ENCODE measurements around the gene ATP9B. TPM values are rescaled to one million over a fixed set of nuclear protein-coding genes. Genes with fewer than 3 reads are reported as not detected.

Gene ATP9B
- total and polyA plus RNA-seq, 2 donors from 2014 or later, result 10.0 to 48.2 TPM

- no peaks in the 10 kb centered on the region for H3K27me3 ChIP-seq (ENCODE audit: control insufficient read depth, insufficient read depth, low read length)
- TF ChIP-seq CTCF (IDR thresholded peaks at IDR 0.05; ENCODE audit: borderline replicate concordance, extremely low read depth, insufficient read depth), result no peak
- no peak overlapping the region for H3K27ac ChIP-seq (ENCODE audit: low read depth in 2 of 2, low read length in 2 of 2)
- H3K9ac ChIP-seq (ENCODE audit: low read length in 3 of 3), result no peak overlapping the region
- no peaks in the 10 kb centered on the region for H3K36me3 ChIP-seq (ENCODE audit: control insufficient read depth in 2 of 3, insufficient read depth in 3 of 3, low read length in 3 of 3)
- H3K4me3 ChIP-seq (ENCODE audit: low read length in 3 of 3), result no peak overlapping the region
- no peak for FAIRE-seq
- H3K4me1 ChIP-seq (ENCODE audit: control insufficient read depth in 2 of 3, insufficient read depth in 2 of 3, low read depth in 1 of 3, low read length in 3 of 3), result peaks cover 0 to 6% (median 0%) of the 10 kb centered on the region in 3 donors
- intact Hi-C loops (cut with DNase I), result no loop called here
- no peaks in the 10 kb centered on the region for H3K9me3 ChIP-seq (ENCODE audit: control insufficient read depth in 2 of 3, insufficient read depth in 1 of 3, low read length in 3 of 3)
- DNase-seq, result no peak
Measured at GRCh38 chr18:79245517-79246001, 176.4 kb downstream of the ATP9B start.

- intact Hi-C loops (cut with DNase I), result no loop called here
- H3K9me3 ChIP-seq (ENCODE audit: control insufficient read depth in 2 of 3, insufficient read depth in 1 of 3, low read length in 3 of 3), result no peaks in the 10 kb centered on the region
- H3K27me3 ChIP-seq (ENCODE audit: control insufficient read depth, insufficient read depth, low read length), result no peaks in the 10 kb centered on the region
- peaks cover 0 to 6% (median 5%) of the 10 kb centered on the region in 3 donors for H3K4me1 ChIP-seq (ENCODE audit: control insufficient read depth in 2 of 3, insufficient read depth in 2 of 3, low read depth in 1 of 3, low read length in 3 of 3)
- TF ChIP-seq CTCF (IDR thresholded peaks at IDR 0.05; ENCODE audit: borderline replicate concordance, extremely low read depth, insufficient read depth), result peak; percentile 77
- H3K36me3 ChIP-seq (ENCODE audit: control insufficient read depth in 2 of 3, insufficient read depth in 3 of 3, low read length in 3 of 3), result no peaks in the 10 kb centered on the region
- no peak overlapping the region for H3K9ac ChIP-seq (ENCODE audit: low read length in 3 of 3)
- no peak for FAIRE-seq
- DNase-seq, result peak; percentile 82 to 89 (median 84)
- no peak overlapping the region for H3K4me3 ChIP-seq (ENCODE audit: low read length in 3 of 3)
- H3K27ac ChIP-seq (ENCODE audit: low read depth in 2 of 2, low read length in 2 of 2), result no peak overlapping the region
Measured at GRCh38 chr18:79246309-79247108, 177.3 kb downstream of the ATP9B start.

- intact Hi-C loops (cut with DNase I), result no loop called here
- Histone ChIP-seq H3K4me3 (ENCODE audit: low read length in 3 of 3) (no peak overlapping the region), H3K27me3 (ENCODE audit: control insufficient read depth, insufficient read depth, low read length) (no peaks in the 10 kb centered on the region), H3K9me3 (ENCODE audit: control insufficient read depth in 2 of 3, insufficient read depth in 1 of 3, low read length in 3 of 3) (no peaks in the 10 kb centered on the region), H3K9ac (ENCODE audit: low read length in 3 of 3) (no peak overlapping the region), H3K36me3 (ENCODE audit: control insufficient read depth in 2 of 3, insufficient read depth in 3 of 3, low read length in 3 of 3) (no peaks in the 10 kb centered on the region), H3K4me1 (ENCODE audit: control insufficient read depth in 2 of 3, insufficient read depth in 2 of 3, low read depth in 1 of 3, low read length in 3 of 3) (peaks cover 0 to 5% (median 0%) of the 10 kb centered on the region in 3 donors), H3K27ac (ENCODE audit: low read depth in 2 of 2, low read length in 2 of 2) (no peak overlapping the region)
- FAIRE-seq, result no peak
- TF ChIP-seq CTCF (IDR thresholded peaks at IDR 0.05; ENCODE audit: borderline replicate concordance, extremely low read depth, insufficient read depth), result no peak
- no peak for DNase-seq
Measured at GRCh38 chr18:79248495-79249060, 179.4 kb downstream of the ATP9B start.
